T-cell (primary cell): ENCODE results near the gene TMEM18. TPM values are rescaled to one million over a fixed set of nuclear protein-coding genes. Genes with fewer than 3 reads are reported as not detected.

ENCODE experiments used
- ATAC-seq, 4 experiments: fragments of 200-7000 bp in 3 of 4; fragments of 150-1000 bp in 1 of 4; cut with Tn5 transposase; replicated peaks in 1 of 4; 1 replicate in 3 of 4; 2 replicates in 1 of 4; pipeline ENCODE4 v1.10.0; 2021; ENCODE audit warnings: moderate library complexity in 3 of 4, mild to moderate bottlenecking in 2 of 4, moderate number of reproducible peaks in 1 of 4
- CTCF ChIA-PET, 2 donors: fragments of 300-600 bp; sonication (Branson Sonifier 250); formaldehyde crosslinking; loops; one replicate each; lab custom pipeline; 2022; ENCODE audit warnings: antibody characterized with exemption in 2 of 2; lab: Charles Lee
- POLR2A ChIA-PET, 2 donors: fragments of 300-600 bp; sonication (Branson Sonifier 250); formaldehyde crosslinking; loops; one replicate each; lab custom pipeline; 2022; ENCODE audit warnings: antibody characterized with exemption in 2 of 2; lab: Charles Lee
- DNase-seq, 35 experiments: peaks; one replicate each; pipeline versions ENCODE4 v3.0.0 to v3.0.0-alpha.2; 2013 to 2023
- H3K27ac ChIP-seq: one replicate; pipeline ENCODE4 v1.5.1; 2013; ENCODE audit warnings: low read length
- H3K27me3 ChIP-seq, 2 experiments: replicated peaks in 1 of 2; 1 replicate in 1 of 2; 2 replicates in 1 of 2; pipeline versions ENCODE4 v1.6.1 to v1.7.0; 2013; ENCODE audit warnings: low read length in 1 of 2, mixed read lengths in 1 of 2; ENCODE audit not compliant: control insufficient read depth in 2 of 2, insufficient read depth in 2 of 2; ENCODE audit errors: extremely low read depth in 1 of 2
- H3K36me3 ChIP-seq, 2 donors: 1 replicate in 1 of 2; 2 replicates in 1 of 2; pipeline versions ENCODE4 v1.6.1 to v1.7.0; 2013; ENCODE audit warnings: low read length in 1 of 2; ENCODE audit not compliant: control insufficient read depth in 2 of 2, insufficient read depth in 1 of 2; ENCODE audit errors: extremely low read depth in 1 of 2
- H3K4me1 ChIP-seq, 2 experiments: 1 replicate in 1 of 2; 2 replicates in 1 of 2; pipeline versions ENCODE4 v1.6.1 to v1.7.0; 2013; ENCODE audit warnings: low read length in 2 of 2, mixed read lengths in 1 of 2; ENCODE audit not compliant: insufficient read depth in 2 of 2, control insufficient read depth in 1 of 2; ENCODE audit errors: extremely low read depth in 1 of 2
- H3K4me3 ChIP-seq, 2 donors: 1 replicate in 1 of 2; 2 replicates in 1 of 2; pipeline versions ENCODE4 v1.5.1 to v1.7.0; 2013; ENCODE audit warnings: mild to moderate bottlenecking in 2 of 2, low read length in 1 of 2, moderate library complexity in 1 of 2; ENCODE audit not compliant: control insufficient read depth in 1 of 2; ENCODE audit errors: extremely low read depth in 1 of 2
- H3K9me3 ChIP-seq: 2 replicates; pipeline ENCODE4 v1.7.0; 2013
- H3K27ac Mint-ChIP-seq, 2 donors: one replicate each; pipeline ENCODE4 v1.8.0; 2020 to 2021; ENCODE audit warnings: mild to moderate bottlenecking in 2 of 2, mixed read lengths in 2 of 2
- H3K27me3 Mint-ChIP-seq, 2 donors: one replicate each; pipeline ENCODE4 v1.8.0; 2021 to 2022; ENCODE audit warnings: mixed read lengths in 2 of 2
- H3K36me3 Mint-ChIP-seq: one replicate; pipeline ENCODE4 v1.8.0; 2021; ENCODE audit warnings: mixed read lengths
- H3K4me1 Mint-ChIP-seq, 3 donors: one replicate each; pipeline ENCODE4 v1.8.0; 2020 to 2022; ENCODE audit warnings: mixed read lengths in 3 of 3, mild to moderate bottlenecking in 1 of 3
- H3K4me3 Mint-ChIP-seq, 3 donors: one replicate each; pipeline ENCODE4 v1.8.0; 2020 to 2022; ENCODE audit warnings: mild to moderate bottlenecking in 3 of 3, mixed read lengths in 3 of 3, moderate library complexity in 3 of 3
- H3K9me3 Mint-ChIP-seq, 3 donors: one replicate each; pipeline ENCODE4 v1.8.0; 2020 to 2022; ENCODE audit warnings: mixed read lengths in 3 of 3
- WGBS: methylation state at CpG from one replicate; pipeline ENCODE4 v1.1.5; 2013; ENCODE audit warnings: missing lambda C conversion rate; ENCODE audit not compliant: insufficient coverage; 5-methylcytosine and 5-hydroxymethylcytosine counted together
- total RNA-seq, 35 experiments: library from RNA in 6 of 35; stranded (reverse) in 6 of 35; fragments of 120-200 nt in 1 of 35; gene quantifications; one replicate each; pipeline versions ENCODE4 v1.2.1 to v1.2.4 and lab custom pipeline; 2013 to 2026

Gene TMEM18
- total RNA-seq, 5 donors from 2014 or later (not counting 1 experiment from before 2014, with no cell fraction given) = 22.8 to 29.8 (median 28.8) TPM

- no peaks in the 10 kb centered on the region for H3K9me3 ChIP-seq
- peaks cover 0 to 3% of the 10 kb centered on the region in 2 donors for H3K36me3 ChIP-seq
- H3K4me1 Mint-ChIP-seq = peaks cover 13 to 19% (median 18%) of the 10 kb centered on the region in 3 donors
- H3K9me3 Mint-ChIP-seq = peaks cover 7 to 15% (median 10%) of the 10 kb centered on the region in 3 donors
- no peak overlapping the region for H3K27ac ChIP-seq
- peaks cover 4 to 7% of the 10 kb centered on the region in 2 experiments for H3K4me1 ChIP-seq
- H3K27ac Mint-ChIP-seq = no peak overlapping the region
- peaks cover 0 to 8% of the 10 kb centered on the region in 2 experiments for H3K27me3 ChIP-seq
- ATAC-seq = no peak
- ChIA-PET CTCF (no interaction called here), POLR2A (no interaction called here)
- WGBS = 98% methylated on average over 10 of the region's 11 CpGs
- no peak overlapping the region for H3K4me3 ChIP-seq
- H3K36me3 Mint-ChIP-seq = no peaks in the 10 kb centered on the region
- no peak overlapping the region for H3K4me3 Mint-ChIP-seq
- H3K27me3 Mint-ChIP-seq = no peaks in the 10 kb centered on the region
- DNase-seq = no peak
Observed at GRCh38 chr2:681312-681711, 4.1 kb upstream of the TMEM18 start.

GRCh38 chr2:680496-680895 lies 3.3 kb upstream of the TMEM18 start:
- WGBS = 96% methylated on average over 5 of the region's 8 CpGs
- CTCF ChIA-PET = no interaction called here
- Histone ChIP-seq H3K9me3 (no peaks in the 10 kb centered on the region), H3K27ac (no peak overlapping the region), H3K36me3 (peaks cover 0 to 4% of the 10 kb centered on the region in 2 donors), H3K4me3 (no peak overlapping the region), H3K4me1 (peaks cover 4 to 15% of the 10 kb centered on the region in 2 experiments), H3K27me3 (no peaks in the 10 kb centered on the region)
- Mint-ChIP-seq H3K27ac (no peak overlapping the region), H3K4me1 (peaks cover 21 to 26% (median 24%) of the 10 kb centered on the region in 3 donors), H3K9me3 (peaks cover 7 to 11% (median 10%) of the 10 kb centered on the region in 3 donors), H3K4me3 (no peak overlapping the region), H3K27me3 (no peaks in the 10 kb centered on the region), H3K36me3 (no peaks in the 10 kb centered on the region)
- DNase-seq (no peak), ATAC-seq (no peak)
- POLR2A ChIA-PET = interaction anchor here in 1 of 2 donors (0.5 kb wide), 1 partner anchor 187 kb away, joined by 5 read pairs; no protein-coding TSS in a partner anchor

DNA sequence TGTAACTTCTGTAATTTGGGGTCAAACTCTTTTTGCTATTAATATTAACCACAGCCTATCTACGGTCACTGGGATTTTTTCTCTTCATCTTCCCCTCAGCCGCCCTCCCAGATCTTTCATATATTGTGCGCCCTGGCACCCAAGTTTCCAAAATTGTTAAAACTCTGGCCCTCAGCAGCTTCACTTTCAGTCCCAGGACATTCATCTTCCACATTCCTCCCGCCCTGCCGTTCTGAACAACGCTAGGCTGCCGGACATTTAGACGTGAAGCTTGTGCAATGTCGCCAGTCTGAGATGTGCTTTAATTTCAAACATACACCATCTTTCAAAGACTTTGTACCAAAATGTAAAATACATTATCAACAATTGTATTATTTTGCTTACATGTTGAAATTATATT lies 1.8 kb upstream of the TMEM18 start:
- CTCF ChIA-PET = no interaction called here

DNA sequence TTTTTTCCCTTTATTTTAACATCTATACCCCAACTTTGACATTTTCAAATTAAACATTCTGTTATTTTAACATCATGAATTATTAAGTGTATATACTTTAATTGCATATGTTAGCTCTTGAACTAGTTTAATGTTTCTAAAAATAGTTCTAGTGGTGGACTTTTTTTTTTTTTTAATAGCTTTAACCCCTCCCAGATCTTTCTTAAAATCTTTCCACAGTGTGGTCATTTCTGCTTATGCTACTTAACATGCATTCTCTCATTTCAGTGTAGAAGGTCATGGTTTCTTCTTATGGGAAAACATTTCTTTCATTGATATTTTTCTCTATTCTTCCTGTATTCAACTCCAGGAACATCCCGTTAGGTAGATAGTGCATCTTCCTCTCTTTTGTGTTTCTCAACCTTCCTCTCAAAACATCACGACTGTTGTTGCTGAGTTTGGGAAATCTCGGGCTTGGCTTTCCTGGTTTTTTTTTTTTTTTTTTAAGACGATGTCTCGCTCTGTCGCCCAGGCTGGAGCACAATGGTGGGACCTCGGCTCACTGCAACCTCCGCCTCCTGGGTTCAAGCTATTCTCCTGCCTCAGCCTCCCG lies 849 bp upstream of the TMEM18 start:
- no peaks in the 10 kb centered on the region for H3K27me3 ChIP-seq
- Mint-ChIP-seq H3K9me3 (no peaks in the 10 kb centered on the region), H3K4me1 (peaks cover 38 to 41% (median 40%) of the 10 kb centered on the region in 3 donors), H3K36me3 (peaks cover 5% of the 10 kb centered on the region), H3K27me3 (no peaks in the 10 kb centered on the region), H3K27ac (peak overlapping the region; percentile 96 to 98), H3K4me3 (peak overlapping the region; percentile 91 to 95 (median 92))
- H3K36me3 ChIP-seq = peaks cover 3 to 9% of the 10 kb centered on the region in 2 donors
- CTCF ChIA-PET = no interaction called here
- peak overlapping the region; percentile 100 for H3K27ac ChIP-seq
- H3K4me3 ChIP-seq = peak overlapping the region; percentile 93 to 97
- no peak for ATAC-seq
- H3K9me3 ChIP-seq = no peaks in the 10 kb centered on the region
- POLR2A ChIA-PET = interaction anchor here in 1 of 2 donors (0.6 kb wide), 2 partner anchors 112 to 1091 kb away, joined by 4 to 5 read pairs; no protein-coding TSS in a partner anchor
- H3K4me1 ChIP-seq = peaks cover 4 to 20% of the 10 kb centered on the region in 2 experiments
- peak in 1 of 35 experiments; percentile 20 for DNase-seq
- WGBS = 100% methylated on average over 3 of the region's 9 CpGs

More for the DNA sequence above, 1.8 kb upstream of the TMEM18 start:
- Mint-ChIP-seq H3K9me3 (peaks cover 0 to under 1% (median 0%) of the 10 kb centered on the region in 3 donors), H3K4me3 (peak overlapping the region; percentile 91 to 95 (median 92)), H3K27ac (peak overlapping the region; percentile 64 to 98), H3K36me3 (peaks cover 5% of the 10 kb centered on the region), H3K4me1 (peaks cover 36 to 39% (median 39%) of the 10 kb centered on the region in 3 donors), H3K27me3 (no peaks in the 10 kb centered on the region)
- no peak for ATAC-seq
- POLR2A ChIA-PET = no interaction called here
- peaks cover 4 to 20% of the 10 kb centered on the region in 2 experiments for H3K4me1 ChIP-seq
- no peaks in the 10 kb centered on the region for H3K9me3 ChIP-seq
- 88% methylated on average over 4 of the region's 9 CpGs for WGBS
- no peak overlapping the region for H3K27ac ChIP-seq
- H3K4me3 ChIP-seq = no peak overlapping the region
- peaks cover 3 to 9% of the 10 kb centered on the region in 2 donors for H3K36me3 ChIP-seq
- DNase-seq = no peak
- H3K27me3 ChIP-seq = no peaks in the 10 kb centered on the region

- H3K36me3 Mint-ChIP-seq = peaks cover 11% of the 10 kb centered on the region
- ChIA-PET CTCF (interaction anchor here in 1 of 2 donors (0.6 kb wide), 1 partner anchor 842 kb away, joined by 3 read pairs; no protein-coding TSS in a partner anchor), POLR2A (no interaction called here)
- Histone ChIP-seq H3K27me3 (no peaks in the 10 kb centered on the region), H3K9me3 (no peaks in the 10 kb centered on the region), H3K4me3 (peak overlapping the region; percentile 64 to 72), H3K27ac (peak overlapping the region; percentile 40), H3K36me3 (peaks cover 13% of the 10 kb centered on the region in 2 donors), H3K4me1 (peaks cover 4 to 20% of the 10 kb centered on the region in 2 experiments)
- H3K4me1 Mint-ChIP-seq = peaks cover 38 to 46% (median 41%) of the 10 kb centered on the region in 3 donors
- H3K4me3 Mint-ChIP-seq = peak overlapping the region; percentile 87 to 95 (median 89)
- H3K27me3 Mint-ChIP-seq = no peaks in the 10 kb centered on the region
- peak in 3 of 4 experiments; percentile 73 to 76 (median 75) for ATAC-seq
- peak overlapping the region; percentile 74 to 91 for H3K27ac Mint-ChIP-seq
- no peaks in the 10 kb centered on the region for H3K9me3 Mint-ChIP-seq
- WGBS = under 1% methylated on average over 35 of the region's 46 CpGs
- DNase-seq = peak in 8 of 35 experiments; percentile 90 to 98 (median 94)
Observed at GRCh38 chr2:676647-677055, 555 bp downstream of the TMEM18 start.

DNA sequence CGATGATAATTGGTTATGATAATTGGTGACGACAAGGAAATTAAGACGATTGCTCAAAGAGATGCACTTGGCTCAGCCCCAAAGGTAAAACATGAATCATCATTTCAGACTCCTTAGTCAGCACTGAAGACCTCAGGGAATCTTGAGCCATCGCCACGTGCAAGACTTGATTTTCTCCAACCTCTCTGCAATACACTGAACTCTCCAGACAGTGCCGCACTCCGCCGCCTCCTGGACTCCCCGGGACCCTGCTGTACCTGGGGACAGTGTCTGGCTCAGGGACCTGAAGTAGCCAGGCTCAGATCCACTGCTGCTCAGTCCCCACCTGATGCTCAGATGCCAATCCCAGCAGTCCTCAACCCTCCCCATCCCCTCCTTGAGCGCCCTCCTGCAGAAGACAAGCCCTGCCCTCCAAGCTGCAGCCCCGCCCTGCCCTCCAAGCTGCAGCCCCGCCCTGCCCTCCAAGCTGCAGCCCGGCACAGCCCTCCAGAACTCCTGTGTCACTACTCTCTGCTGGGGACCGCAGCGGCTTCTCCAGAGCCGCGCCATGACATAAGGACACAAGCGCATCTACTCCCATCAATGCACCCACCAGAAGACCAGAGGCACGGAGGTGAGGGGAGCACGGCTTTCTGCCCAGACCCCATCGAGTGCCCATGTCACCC lies 1.1 kb downstream of the TMEM18 start:
- 9% methylated on average over 20 of the region's 21 CpGs for WGBS
- peak; percentile 4 to 38 (median 15) for ATAC-seq

More for the DNA sequence above, 1.1 kb downstream of the TMEM18 start:
- Mint-ChIP-seq H3K36me3 (peaks cover 11% of the 10 kb centered on the region), H3K27me3 (no peaks in the 10 kb centered on the region), H3K4me1 (peaks cover 38 to 46% (median 41%) of the 10 kb centered on the region in 3 donors), H3K9me3 (no peaks in the 10 kb centered on the region), H3K4me3 (peak overlapping the region; percentile 87 to 95 (median 89)), H3K27ac (peak overlapping the region; percentile 74 to 91)
- H3K36me3 ChIP-seq = peaks cover 10 to 13% of the 10 kb centered on the region in 2 donors
- no peaks in the 10 kb centered on the region for H3K27me3 ChIP-seq
- peaks cover 4 to 20% of the 10 kb centered on the region in 2 experiments for H3K4me1 ChIP-seq
- POLR2A ChIA-PET = no interaction called here
- CTCF ChIA-PET = interaction anchor here in 1 of 2 donors (0.6 kb wide), 1 partner anchor 843 kb away, joined by 3 read pairs; no protein-coding TSS in a partner anchor
- H3K9me3 ChIP-seq = no peaks in the 10 kb centered on the region
- peak in 21 of 35 experiments; percentile 9 to 68 (median 41) for DNase-seq
- peak overlapping the region; percentile 40 for H3K27ac ChIP-seq
- H3K4me3 ChIP-seq = peak overlapping the region; percentile 64 to 72
